Activated CD4-positive, alpha-beta T cell treated with anti-CD3 and anti-CD28 coated beads, Interleukin-2, amount 10 ng/mL, durations not matched to agents 7 days and 5 days (primary cell): ENCODE data around the gene TRIM29. TPM values are rescaled to one million over a fixed set of nuclear protein-coding genes. Genes with fewer than 3 reads are reported as not detected.
A peak's percentile ranks its signal among the peaks of the same experiment; 100 is the strongest.

Experiments
- CTCF ChIA-PET: fragments of 350-600 bp; sonication (Branson Sonifier 250); formaldehyde crosslinking; loops from one replicate; lab custom pipeline; 2021; ENCODE audit warnings: antibody characterized with exemption; lab: Charles Lee
- POLR2A ChIA-PET: fragments of 350-600 bp; sonication (Branson Sonifier 250); formaldehyde crosslinking; loops from one replicate; lab custom pipeline; 2021; ENCODE audit warnings: antibody characterized with exemption; lab: Charles Lee
- DNase-seq: peaks from one replicate; pipeline ENCODE4 v3.0.0-alpha.2; 2020
- H3K27ac Mint-ChIP-seq: one replicate; pipeline ENCODE4 v1.8.0; 2021; ENCODE audit warnings: mild to moderate bottlenecking, moderate library complexity, mixed read lengths
- H3K27me3 Mint-ChIP-seq: one replicate; pipeline ENCODE4 v1.8.0; 2021; ENCODE audit warnings: mixed read lengths
- H3K36me3 Mint-ChIP-seq: one replicate; pipeline ENCODE4 v1.8.0; 2021; ENCODE audit warnings: low read depth, mixed read lengths
- H3K4me1 Mint-ChIP-seq: one replicate; pipeline ENCODE4 v1.8.0; 2021; ENCODE audit warnings: mixed read lengths
- H3K4me3 Mint-ChIP-seq: one replicate; pipeline ENCODE4 v1.8.0; 2021; ENCODE audit warnings: mild to moderate bottlenecking, moderate library complexity, mixed read lengths
- H3K9me3 Mint-ChIP-seq: one replicate; pipeline ENCODE4 v1.8.0; 2021; ENCODE audit warnings: mixed read lengths
- total RNA-seq, 2 experiments: library from RNA; stranded (reverse); gene quantifications; one replicate each; pipeline ENCODE4 v1.2.3, GENCODE V29; 2021

Gene TRIM29, protein sequence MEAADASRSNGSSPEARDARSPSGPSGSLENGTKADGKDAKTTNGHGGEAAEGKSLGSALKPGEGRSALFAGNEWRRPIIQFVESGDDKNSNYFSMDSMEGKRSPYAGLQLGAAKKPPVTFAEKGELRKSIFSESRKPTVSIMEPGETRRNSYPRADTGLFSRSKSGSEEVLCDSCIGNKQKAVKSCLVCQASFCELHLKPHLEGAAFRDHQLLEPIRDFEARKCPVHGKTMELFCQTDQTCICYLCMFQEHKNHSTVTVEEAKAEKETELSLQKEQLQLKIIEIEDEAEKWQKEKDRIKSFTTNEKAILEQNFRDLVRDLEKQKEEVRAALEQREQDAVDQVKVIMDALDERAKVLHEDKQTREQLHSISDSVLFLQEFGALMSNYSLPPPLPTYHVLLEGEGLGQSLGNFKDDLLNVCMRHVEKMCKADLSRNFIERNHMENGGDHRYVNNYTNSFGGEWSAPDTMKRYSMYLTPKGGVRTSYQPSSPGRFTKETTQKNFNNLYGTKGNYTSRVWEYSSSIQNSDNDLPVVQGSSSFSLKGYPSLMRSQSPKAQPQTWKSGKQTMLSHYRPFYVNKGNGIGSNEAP
- not detected for total RNA-seq

DNA sequence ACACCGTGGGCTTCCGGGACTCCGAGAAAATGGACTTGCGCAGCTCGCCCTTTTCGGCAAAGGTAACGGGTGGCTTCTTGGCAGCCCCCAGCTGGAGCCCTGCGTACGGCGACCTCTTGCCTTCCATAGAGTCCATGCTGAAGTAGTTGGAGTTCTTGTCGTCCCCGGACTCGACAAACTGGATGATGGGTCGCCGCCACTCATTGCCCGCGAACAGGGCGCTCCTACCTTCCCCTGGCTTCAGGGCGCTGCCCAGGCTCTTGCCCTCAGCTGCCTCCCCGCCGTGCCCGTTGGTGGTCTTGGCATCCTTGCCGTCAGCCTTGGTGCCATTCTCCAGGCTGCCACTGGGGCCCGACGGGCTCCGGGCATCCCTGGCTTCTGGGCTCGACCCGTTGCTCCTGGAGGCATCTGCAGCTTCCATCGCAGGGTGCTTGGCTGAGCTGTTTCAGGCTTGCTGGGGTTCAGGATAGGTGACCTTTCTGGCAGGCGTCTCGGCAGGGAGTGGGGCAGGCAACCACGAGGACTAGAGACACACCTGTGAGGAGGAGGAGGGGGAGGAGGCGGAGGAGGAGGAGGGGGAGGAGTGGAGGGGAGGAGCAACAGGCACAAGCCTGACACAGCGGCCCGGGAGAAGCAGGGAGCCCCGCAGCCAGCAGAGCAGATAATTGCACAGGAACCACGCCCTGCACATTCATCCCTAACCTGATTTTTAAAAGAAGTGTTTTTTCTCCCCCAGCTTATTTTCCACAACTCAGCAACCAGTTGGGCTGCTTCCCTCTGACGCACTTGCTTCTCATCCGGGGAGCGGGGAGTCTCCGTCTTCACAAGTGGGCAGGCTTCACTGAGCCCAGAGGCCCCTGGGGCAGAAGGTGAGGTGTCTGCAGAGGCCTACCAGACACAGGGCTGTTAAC lies at the start of gene TRIM29:
TSS of gene TRIM29 (minus strand) at position 503 of the 911 bp plus-strand sequence. CDS start at position 421, 82 bp downstream.
- no peak within 1 kb of the TSS for H3K4me3 Mint-ChIP-seq
- H3K27ac Mint-ChIP-seq, result no peak within 1 kb of the TSS
- H3K36me3 Mint-ChIP-seq, result no peaks in the 10 kb centered on the region
- POLR2A ChIA-PET, result no interaction called here
- peaks cover 6% of the 10 kb centered on the region for H3K27me3 Mint-ChIP-seq
- H3K9me3 Mint-ChIP-seq, result no peaks in the 10 kb centered on the region
- H3K4me1 Mint-ChIP-seq, result no peaks in the 10 kb centered on the region
- no peak for DNase-seq
- CTCF ChIA-PET, result no interaction called here

DNA sequence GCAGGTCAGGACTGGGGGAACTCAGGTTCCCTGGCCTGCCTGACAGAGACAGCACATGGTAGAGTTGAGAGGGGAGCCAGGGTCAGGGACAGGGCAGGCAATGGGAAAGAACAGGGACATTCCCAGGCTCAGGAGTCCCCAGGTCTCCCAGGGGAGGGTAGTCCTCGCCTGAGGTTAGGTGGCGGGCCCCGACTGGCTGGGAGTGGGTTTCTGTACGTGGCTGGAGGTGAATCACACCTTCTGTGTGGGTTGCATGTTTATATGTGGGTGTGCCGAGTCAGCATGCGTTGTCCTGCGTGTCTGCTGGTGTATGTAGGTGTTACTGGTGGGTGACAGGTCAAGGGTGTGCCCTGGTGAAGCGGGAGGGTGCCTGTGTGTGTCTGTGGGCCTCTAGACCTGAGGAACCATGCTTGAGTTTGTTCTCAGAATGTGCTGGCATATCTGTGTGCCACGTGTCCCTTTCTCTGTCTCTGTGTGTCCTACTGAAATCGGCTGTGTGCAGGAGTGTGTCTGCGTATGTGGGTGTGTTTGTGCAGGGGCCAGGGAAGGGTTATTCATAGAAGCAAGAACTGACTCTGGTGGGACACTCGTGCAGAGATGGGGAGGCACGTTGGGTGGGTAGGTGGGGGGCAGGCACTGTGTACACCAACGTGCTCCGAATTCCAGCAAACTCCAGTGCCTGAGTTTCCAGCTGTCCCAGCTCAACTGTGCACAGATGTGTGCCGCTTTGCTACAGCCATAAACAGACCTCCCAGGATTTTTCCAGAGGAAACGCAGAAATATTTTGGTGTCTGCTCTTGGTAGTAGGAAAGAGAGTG lies 49.1 kb upstream of the TRIM29 start:
- H3K27ac Mint-ChIP-seq, result no peak overlapping the region
- peaks cover 2% of the 10 kb centered on the region for H3K4me1 Mint-ChIP-seq
- DNase-seq, result no peak
- H3K27me3 Mint-ChIP-seq, result peaks cover 15% of the 10 kb centered on the region
- CTCF ChIA-PET, result no interaction called here
- no peaks in the 10 kb centered on the region for H3K36me3 Mint-ChIP-seq
- POLR2A ChIA-PET, result no interaction called here
- H3K4me3 Mint-ChIP-seq, result no peak overlapping the region
- H3K9me3 Mint-ChIP-seq, result no peaks in the 10 kb centered on the region

DNA sequence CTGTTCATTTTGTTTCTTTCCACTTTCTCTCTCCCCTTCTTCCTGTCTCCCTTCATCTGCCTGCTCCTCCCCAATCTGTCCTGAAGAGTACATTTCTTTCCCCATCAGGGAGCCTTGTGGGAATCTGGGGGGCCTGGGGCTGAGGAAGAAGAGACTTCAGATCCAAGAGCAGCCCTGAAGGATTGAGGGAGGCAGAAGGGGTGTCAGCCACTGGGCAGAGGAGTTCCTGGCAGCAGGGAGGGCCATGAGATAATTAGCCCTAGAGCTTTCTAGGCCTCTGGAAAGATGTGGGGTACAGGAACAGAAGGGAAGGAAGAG lies 48.5 kb upstream of the TRIM29 start:
- H3K36me3 Mint-ChIP-seq, result no peaks in the 10 kb centered on the region
- H3K4me3 Mint-ChIP-seq, result no peak overlapping the region
- ChIA-PET POLR2A (no interaction called here), CTCF (no interaction called here)
- H3K27ac Mint-ChIP-seq, result no peak overlapping the region
- H3K27me3 Mint-ChIP-seq, result peaks cover 15% of the 10 kb centered on the region
- no peaks in the 10 kb centered on the region for H3K9me3 Mint-ChIP-seq
- peaks cover 2% of the 10 kb centered on the region for H3K4me1 Mint-ChIP-seq
- no peak for DNase-seq

DNA sequence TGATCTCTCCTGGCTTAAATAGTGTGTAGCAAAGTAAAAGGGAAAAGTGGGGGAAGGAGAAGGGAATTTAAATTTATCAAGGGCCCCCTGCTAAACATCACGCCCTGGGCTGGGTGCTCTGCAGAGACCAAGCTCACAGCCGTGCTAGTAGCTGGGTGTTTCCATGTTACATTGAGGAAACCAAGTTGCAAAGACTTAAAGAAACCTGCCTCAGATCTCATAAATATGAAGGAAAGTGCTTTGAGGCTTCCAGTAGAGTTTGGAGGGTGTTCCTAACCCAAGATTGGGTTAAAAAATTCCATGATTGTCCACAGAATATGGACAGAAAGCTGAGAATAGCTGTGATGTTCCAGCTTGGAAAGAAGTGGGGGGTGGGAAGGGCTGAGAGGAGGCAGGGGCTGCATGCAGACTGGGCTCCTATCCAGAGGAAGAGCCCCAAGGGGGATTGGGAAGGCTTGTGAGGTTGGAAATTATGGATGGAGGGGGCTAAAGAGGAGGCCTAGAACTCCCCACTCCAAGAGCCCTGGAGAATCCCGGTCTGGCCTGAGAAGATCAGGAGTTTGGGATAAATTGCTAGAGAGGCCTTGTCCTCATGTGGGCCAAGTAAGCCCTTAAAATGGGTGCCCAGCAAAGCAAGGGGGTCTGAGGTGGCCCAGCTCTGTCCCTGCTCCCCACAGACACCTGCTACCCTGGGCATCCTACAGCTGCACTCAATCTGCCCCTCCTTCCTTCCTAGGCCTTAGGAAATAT lies 48.0 kb upstream of the TRIM29 start:
- no peak for DNase-seq
- Mint-ChIP-seq H3K4me1 (peaks cover 2% of the 10 kb centered on the region), H3K4me3 (no peak overlapping the region), H3K27ac (no peak overlapping the region), H3K36me3 (no peaks in the 10 kb centered on the region), H3K9me3 (no peaks in the 10 kb centered on the region), H3K27me3 (peaks cover 15% of the 10 kb centered on the region)
- ChIA-PET POLR2A (no interaction called here), CTCF (no interaction called here)

DNA sequence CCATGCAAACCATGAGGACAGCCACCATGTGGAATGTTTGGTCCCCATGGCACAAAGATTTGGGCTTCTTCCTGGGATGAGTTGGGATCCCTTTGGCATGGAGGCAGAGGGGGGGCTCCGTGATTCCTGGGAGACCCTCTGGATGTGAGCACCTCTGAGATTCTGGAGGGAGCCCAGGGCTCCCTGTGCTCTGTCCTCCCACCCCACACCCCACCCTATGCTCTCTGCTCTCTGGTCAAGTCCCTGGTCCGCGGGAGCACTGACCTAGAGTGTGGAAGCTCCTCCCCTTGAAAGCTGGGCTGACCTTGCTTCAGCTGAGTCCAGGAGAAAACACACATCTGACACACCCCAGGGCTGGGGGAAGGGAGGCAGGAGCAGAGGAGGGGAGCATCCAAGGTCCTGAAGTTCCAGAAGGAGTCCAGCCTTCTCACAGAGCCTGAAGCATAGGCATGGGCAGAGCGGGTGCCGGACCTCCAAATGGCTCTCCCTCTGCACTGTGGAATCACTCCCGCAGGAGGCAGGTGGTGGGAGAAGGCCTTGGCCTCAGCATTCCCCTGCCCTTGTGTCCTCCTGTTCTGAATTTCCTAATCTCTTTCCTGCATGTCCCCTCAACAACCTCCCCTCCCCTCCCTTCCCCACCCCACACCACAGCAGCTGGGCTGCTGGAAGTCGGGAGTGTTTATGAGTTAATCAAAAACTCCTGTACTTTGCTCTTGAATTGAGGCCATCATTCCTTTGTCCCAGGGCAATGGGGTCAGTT lies 47.2 kb upstream of the TRIM29 start:
- H3K36me3 Mint-ChIP-seq, result no peaks in the 10 kb centered on the region
- DNase-seq, result no peak
- H3K9me3 Mint-ChIP-seq, result no peaks in the 10 kb centered on the region
- ChIA-PET POLR2A (no interaction called here), CTCF (no interaction called here)
- peaks cover 15% of the 10 kb centered on the region for H3K27me3 Mint-ChIP-seq
- H3K4me1 Mint-ChIP-seq, result peaks cover 2% of the 10 kb centered on the region
- H3K4me3 Mint-ChIP-seq, result no peak overlapping the region
- H3K27ac Mint-ChIP-seq, result no peak overlapping the region

DNA sequence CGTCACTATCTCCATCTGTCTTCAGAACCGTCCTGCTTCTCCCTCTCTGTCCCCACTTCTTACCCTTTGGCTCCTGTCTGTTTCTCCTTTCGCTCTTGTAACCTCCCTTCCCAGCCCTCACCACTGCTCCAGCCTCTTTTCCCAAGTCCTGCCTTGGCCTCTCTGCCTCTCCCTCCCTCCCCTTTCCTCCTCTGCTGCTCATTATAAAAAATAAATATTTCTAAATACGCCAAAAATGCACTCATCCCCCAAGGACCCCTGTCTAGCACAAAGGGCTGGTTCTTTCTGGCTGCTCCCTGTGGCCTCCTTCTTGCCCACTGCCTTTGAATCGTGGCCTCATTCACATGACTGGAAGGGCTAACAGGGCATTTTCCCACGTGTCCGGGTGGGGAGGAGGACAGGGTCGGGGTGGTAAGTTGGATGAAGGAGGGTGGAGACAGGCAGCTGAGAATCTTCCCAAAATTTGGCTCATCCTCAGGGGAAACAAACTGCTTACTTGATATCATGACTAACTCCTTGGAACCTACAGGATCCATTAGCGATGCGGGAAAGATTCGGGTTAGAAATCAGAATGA lies 46.5 kb upstream of the TRIM29 start:
- no peak for DNase-seq
- peaks cover 2% of the 10 kb centered on the region for H3K4me1 Mint-ChIP-seq
- H3K9me3 Mint-ChIP-seq, result no peaks in the 10 kb centered on the region
- ChIA-PET POLR2A (no interaction called here), CTCF (no interaction called here)
- peaks cover 15% of the 10 kb centered on the region for H3K27me3 Mint-ChIP-seq
- no peaks in the 10 kb centered on the region for H3K36me3 Mint-ChIP-seq
- H3K27ac Mint-ChIP-seq, result no peak overlapping the region
- no peak overlapping the region for H3K4me3 Mint-ChIP-seq

DNA sequence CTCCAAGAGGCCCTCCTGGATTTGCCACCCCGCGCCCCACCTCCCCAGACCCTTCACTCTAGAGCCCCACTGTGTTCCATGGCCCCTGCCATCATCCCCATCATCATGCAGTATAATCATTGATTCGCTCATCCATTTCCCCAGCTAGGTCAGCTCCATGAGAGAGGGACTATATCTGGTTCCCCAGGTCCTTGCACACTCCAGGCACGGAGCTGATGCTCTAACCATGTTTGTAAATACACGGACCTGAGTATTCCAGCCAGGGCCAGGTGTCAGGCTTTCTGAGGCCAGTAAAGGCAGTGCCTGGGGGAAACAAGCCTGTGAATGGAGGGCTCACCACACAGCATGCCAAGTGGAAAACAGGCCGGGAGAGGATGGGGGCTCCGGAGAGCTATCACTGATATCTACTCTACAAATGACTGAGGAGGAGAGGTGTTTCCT lies 45.8 kb upstream of the TRIM29 start:
- Mint-ChIP-seq H3K4me3 (no peak overlapping the region), H3K36me3 (no peaks in the 10 kb centered on the region), H3K4me1 (peaks cover 2% of the 10 kb centered on the region), H3K27ac (no peak overlapping the region), H3K9me3 (no peaks in the 10 kb centered on the region), H3K27me3 (peaks cover 15% of the 10 kb centered on the region)
- CTCF ChIA-PET, result interaction anchor here (0.6 kb wide), 1 partner anchor 604 kb away, joined by 3 read pairs; no protein-coding TSS in a partner anchor
- peak; percentile 3 for DNase-seq
- POLR2A ChIA-PET, result no interaction called here

DNA sequence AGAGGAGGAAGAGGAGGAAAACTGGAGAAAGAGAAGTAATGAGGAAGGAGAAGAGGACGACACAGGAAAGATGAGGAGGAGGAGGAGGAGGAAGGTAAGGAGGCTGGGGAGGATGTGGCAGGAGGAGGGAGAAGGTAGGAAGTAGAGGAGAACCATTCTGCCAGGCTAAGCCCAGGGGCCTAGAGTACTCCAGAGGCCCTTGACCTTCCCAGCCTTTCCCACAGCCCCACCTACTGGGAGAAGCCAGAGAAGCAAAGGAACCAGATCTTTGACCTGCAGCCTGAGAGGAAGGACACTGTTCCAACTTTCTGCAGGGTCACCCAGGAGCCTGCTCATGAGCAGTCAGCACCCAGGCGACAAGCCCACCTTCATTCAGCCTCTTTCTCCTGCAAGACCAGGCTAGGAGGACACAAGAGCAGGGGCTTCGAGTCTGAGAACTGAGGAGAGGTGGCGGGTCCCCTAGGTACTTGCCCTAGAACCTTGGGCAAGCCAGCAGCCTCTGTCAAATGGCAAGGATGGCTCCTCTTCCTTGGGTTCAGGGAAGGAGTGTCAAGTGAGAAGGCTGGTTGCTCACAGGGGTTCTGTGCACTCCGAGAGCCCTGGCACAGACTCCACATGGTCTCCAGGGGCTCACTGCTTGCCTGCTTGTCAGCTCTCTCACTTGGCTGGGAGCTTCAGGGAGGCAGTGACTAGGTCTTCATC lies 45.0 kb upstream of the TRIM29 start:
- POLR2A ChIA-PET, result no interaction called here
- Mint-ChIP-seq H3K4me3 (no peak overlapping the region), H3K9me3 (no peaks in the 10 kb centered on the region), H3K36me3 (no peaks in the 10 kb centered on the region), H3K4me1 (peaks cover 2% of the 10 kb centered on the region), H3K27me3 (peaks cover 15% of the 10 kb centered on the region), H3K27ac (no peak overlapping the region)
- CTCF ChIA-PET, result no interaction called here
- DNase-seq, result peak; percentile 2

DNA sequence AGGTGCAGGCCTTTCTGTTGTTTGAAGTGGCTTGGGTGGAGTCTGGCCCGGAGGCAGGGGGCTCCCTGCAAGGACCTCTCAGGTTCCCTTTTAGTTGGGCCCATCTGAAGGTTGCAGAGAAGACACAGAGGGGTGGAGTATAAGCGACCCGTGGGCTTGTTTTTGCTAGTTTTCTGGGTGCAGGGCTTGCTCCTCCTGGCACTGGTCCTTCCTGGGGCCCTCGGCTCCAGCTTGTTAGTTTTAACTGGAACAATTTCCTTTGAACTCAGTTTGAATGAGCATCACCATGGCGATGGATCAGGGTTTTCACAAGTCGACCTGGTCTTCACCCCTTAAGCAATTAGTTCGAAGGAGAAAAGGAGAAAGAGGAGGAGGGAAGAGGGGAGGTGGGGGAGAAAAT lies 44.5 kb upstream of the TRIM29 start:
- peaks cover 2% of the 10 kb centered on the region for H3K4me1 Mint-ChIP-seq
- H3K36me3 Mint-ChIP-seq, result no peaks in the 10 kb centered on the region
- H3K27me3 Mint-ChIP-seq, result peaks cover 13% of the 10 kb centered on the region
- no peak overlapping the region for H3K27ac Mint-ChIP-seq
- peak; percentile 1 for DNase-seq
- no peaks in the 10 kb centered on the region for H3K9me3 Mint-ChIP-seq
- CTCF ChIA-PET, result no interaction called here
- POLR2A ChIA-PET, result no interaction called here
- no peak overlapping the region for H3K4me3 Mint-ChIP-seq

DNA sequence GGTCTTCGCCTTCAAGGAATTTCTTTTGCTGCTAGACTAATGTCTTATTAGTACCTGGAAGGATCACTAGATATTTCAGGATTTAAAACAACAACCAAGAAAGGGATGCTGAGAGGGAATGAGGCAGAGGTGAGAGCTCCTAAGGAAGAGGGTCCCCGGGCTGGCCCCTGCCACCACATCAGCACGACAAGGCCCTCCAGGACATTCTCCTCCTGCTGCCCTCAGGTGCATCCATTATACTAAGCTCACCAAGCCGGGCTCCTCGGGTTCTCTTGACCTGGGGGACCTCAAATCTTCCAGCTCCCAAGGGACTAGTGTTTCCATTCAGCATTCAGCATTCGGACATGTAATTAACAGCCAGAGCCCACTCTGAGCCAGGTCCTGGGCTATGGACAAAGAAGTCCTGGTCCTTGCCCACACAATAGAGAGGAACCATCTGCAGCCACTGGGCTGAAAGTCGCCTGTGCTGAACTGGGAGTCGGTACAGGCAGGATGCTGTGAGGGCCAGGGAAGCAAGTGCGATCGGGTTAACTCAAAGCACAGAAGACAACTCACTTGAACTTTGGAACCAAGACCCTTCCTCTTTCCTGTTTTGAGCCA lies 43.6 kb upstream of the TRIM29 start:
- Mint-ChIP-seq H3K27me3 (peaks cover 12% of the 10 kb centered on the region), H3K4me1 (no peaks in the 10 kb centered on the region), H3K4me3 (no peak overlapping the region), H3K36me3 (no peaks in the 10 kb centered on the region), H3K9me3 (no peaks in the 10 kb centered on the region), H3K27ac (no peak overlapping the region)
- DNase-seq, result peak; percentile 2
- POLR2A ChIA-PET, result no interaction called here
- CTCF ChIA-PET, result interaction anchor here (1.0 to 1.3 kb wide), 2 partner anchors 11 to 12 kb away, joined by 3 read pairs; no protein-coding TSS in a partner anchor
